Upper lobe of left lung (tissue), 4 donors: ENCODE results near the gene ADGRD2.

ENCODE experiments used
- POLR2A ChIP-seq, 4 donors: fragments of 450-650 bp; IDR thresholded peaks; one replicate each; pipeline ENCODE4 v1.5.1; 2016 to 2017; ENCODE audit warnings: antibody characterized with exemption in 4 of 4, mild to moderate bottlenecking in 2 of 4
- TF ChIP-seq, protein P1 (sequence below), 6 experiments: fragments of 450-650 bp in 4 of 6; fragments of 200-600 bp in 2 of 6; sonication (generic) in 2 of 6; IDR thresholded peaks; one replicate each; pipeline ENCODE4 v1.5.1; 2016 to 2019; ENCODE audit warnings: antibody characterized with exemption in 6 of 6

DNA sequence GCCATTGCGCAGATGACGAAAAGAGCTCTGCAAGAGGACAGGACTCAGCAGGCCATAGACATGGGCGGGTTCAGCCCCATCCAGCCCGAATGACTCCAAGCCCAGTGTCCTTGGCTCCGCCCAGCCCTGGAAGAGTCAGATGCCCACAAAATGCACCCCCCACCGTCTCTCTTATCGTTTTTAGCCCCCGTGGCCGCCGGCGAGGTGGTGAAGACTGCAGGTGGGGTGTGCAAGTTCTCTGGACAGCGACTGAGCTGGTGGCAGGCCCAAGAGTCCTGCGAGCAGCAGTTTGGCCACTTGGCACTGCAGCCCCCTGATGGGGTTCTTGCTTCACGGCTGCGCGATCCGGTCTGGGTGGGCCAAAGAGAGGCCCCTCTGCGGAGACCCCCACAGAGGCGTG is 2.1 kb downstream of the ADGRD2 start:
- TF ChIP-seq, protein P1, sequence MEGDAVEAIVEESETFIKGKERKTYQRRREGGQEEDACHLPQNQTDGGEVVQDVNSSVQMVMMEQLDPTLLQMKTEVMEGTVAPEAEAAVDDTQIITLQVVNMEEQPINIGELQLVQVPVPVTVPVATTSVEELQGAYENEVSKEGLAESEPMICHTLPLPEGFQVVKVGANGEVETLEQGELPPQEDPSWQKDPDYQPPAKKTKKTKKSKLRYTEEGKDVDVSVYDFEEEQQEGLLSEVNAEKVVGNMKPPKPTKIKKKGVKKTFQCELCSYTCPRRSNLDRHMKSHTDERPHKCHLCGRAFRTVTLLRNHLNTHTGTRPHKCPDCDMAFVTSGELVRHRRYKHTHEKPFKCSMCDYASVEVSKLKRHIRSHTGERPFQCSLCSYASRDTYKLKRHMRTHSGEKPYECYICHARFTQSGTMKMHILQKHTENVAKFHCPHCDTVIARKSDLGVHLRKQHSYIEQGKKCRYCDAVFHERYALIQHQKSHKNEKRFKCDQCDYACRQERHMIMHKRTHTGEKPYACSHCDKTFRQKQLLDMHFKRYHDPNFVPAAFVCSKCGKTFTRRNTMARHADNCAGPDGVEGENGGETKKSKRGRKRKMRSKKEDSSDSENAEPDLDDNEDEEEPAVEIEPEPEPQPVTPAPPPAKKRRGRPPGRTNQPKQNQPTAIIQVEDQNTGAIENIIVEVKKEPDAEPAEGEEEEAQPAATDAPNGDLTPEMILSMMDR (IDR thresholded peaks at IDR 0.05), result no peak
- no peak for TF ChIP-seq POLR2A (IDR thresholded peaks at IDR 0.05)
